GM23248 (cell line): ENCODE results near the gene TSPAN13. TPM values are rescaled to one million over a fixed set of nuclear protein-coding genes. Genes with fewer than 3 reads are reported as not detected.

ENCODE experiments used
- DNase-seq: peaks from one replicate; pipeline ENCODE4 v3.0.0-alpha.2; 2015
- H2AFZ ChIP-seq: fragments of 200-600 bp; sonication (generic); 2 replicates; pipeline ENCODE4 v1.6.1; 2016; ENCODE audit warnings: antibody characterized with exemption
- H3F3A ChIP-seq: fragments of 200-600 bp; sonication (generic); 2 replicates; pipeline ENCODE4 v1.6.1; 2016; ENCODE audit warnings: mild to moderate bottlenecking, antibody characterized with exemption, mixed run types; ENCODE audit not compliant: insufficient read depth
- H3K27ac ChIP-seq: fragments of 200-600 bp; sonication (generic); 2 replicates; pipeline ENCODE4 v1.5.1; 2016; ENCODE audit warnings: mild to moderate bottlenecking
- H3K27me3 ChIP-seq: fragments of 200-600 bp; sonication (generic); replicated peaks from 2 replicates; pipeline ENCODE4 v1.6.1; 2016; ENCODE audit warnings: mild to moderate bottlenecking; ENCODE audit not compliant: insufficient read depth
- H3K36me3 ChIP-seq: fragments of 200-600 bp; sonication (generic); 2 replicates; pipeline ENCODE4 v1.6.1; 2016; ENCODE audit warnings: low read depth, mild to moderate bottlenecking
- H3K4me1 ChIP-seq: fragments of 200-600 bp; sonication (generic); 2 replicates; pipeline ENCODE4 v1.6.1; 2016; ENCODE audit warnings: mild to moderate bottlenecking; ENCODE audit not compliant: insufficient read depth
- H3K4me2 ChIP-seq: fragments of 200-600 bp; sonication (generic); one replicate; pipeline ENCODE4 v1.6.1; 2016; ENCODE audit warnings: mild to moderate bottlenecking; ENCODE audit not compliant: unreplicated experiment
- H3K4me3 ChIP-seq: fragments of 200-600 bp; sonication (generic); 2 replicates; pipeline ENCODE4 v1.5.1; 2016; ENCODE audit warnings: mild to moderate bottlenecking
- H3K79me2 ChIP-seq: fragments of 200-600 bp; sonication (generic); 2 replicates; pipeline ENCODE4 v1.6.1; 2016; ENCODE audit warnings: mild to moderate bottlenecking; ENCODE audit not compliant: insufficient read depth
- H3K9ac ChIP-seq: fragments of 200-600 bp; sonication (generic); 2 replicates; pipeline ENCODE4 v1.6.1; 2016; ENCODE audit warnings: mild to moderate bottlenecking
- H3K9me2 ChIP-seq: fragments of 200-600 bp; sonication (generic); 2 replicates; pipeline ENCODE4 v1.6.1; 2016; ENCODE audit warnings: mixed run types, mild to moderate bottlenecking, moderate library complexity; ENCODE audit not compliant: insufficient read depth
- H3K9me3 ChIP-seq: fragments of 200-600 bp; sonication (generic); one replicate; pipeline ENCODE4 v1.6.1; 2017; ENCODE audit warnings: low read depth
- H4K20me1 ChIP-seq: fragments of 200-600 bp; sonication (generic); 2 replicates; pipeline ENCODE4 v1.6.0; 2016; ENCODE audit not compliant: insufficient read depth
- EZH2 ChIP-seq: fragments of 200-600 bp; sonication (generic); IDR thresholded peaks from 2 replicates; pipeline ENCODE4 v1.6.1; 2018; ENCODE audit warnings: antibody characterized with exemption, mild to moderate bottlenecking; ENCODE audit not compliant: insufficient read depth, poor library complexity, severe bottlenecking
- EZH2phosphoT487 ChIP-seq: fragments of 200-600 bp; sonication (generic); IDR thresholded peaks from 2 replicates; pipeline ENCODE4 v1.6.1; 2018; ENCODE audit warnings: antibody characterized with exemption, moderate library complexity, mild to moderate bottlenecking, low read depth; ENCODE audit not compliant: insufficient read depth
- WGBS, 2 experiments: methylation state at CpG; one replicate each; pipeline ENCODE4 v1.1.6; 2015 to 2017; ENCODE audit warnings: low lambda C conversion rate in 2 of 2, low coverage in 1 of 2; ENCODE audit errors: missing lambda C conversion rate in 2 of 2; 5-methylcytosine and 5-hydroxymethylcytosine counted together
- in situ Hi-C: fragments of 300-500 bp; cut with MboI; formaldehyde crosslinking; loops from 2 replicates; pipeline ENCODE4 v1.15.0; 2020
- polyA plus RNA-seq: library from polyadenylated mRNA; unstranded; fragments of >200 nt; fragmentation: Nextera tagmentation; extraction: Ambion mirVana; gene quantifications from 2 replicates; pipeline ENCODE4 v1.2.1, GENCODE V29; 2016
- total RNA-seq: library from RNA; depleted of rRNA; stranded (reverse); fragments of >200 nt; shearing (Covaris generic); gene quantifications from 2 replicates; pipeline ENCODE4 v1.2.3, GENCODE V29; 2014

The TSPAN13 gene
- total and polyA plus RNA-seq, 2 experiments from 2014 or later = 6.2 to 9.0 TPM

- Histone ChIP-seq H3K4me2 (no peak overlapping the region), H3K27me3 (no peaks in the 10 kb centered on the region), H4K20me1 (no peaks in the 10 kb centered on the region), H3K79me2 (no peaks in the 10 kb centered on the region), H3K9me3 (no peaks in the 10 kb centered on the region), H2AFZ (no peak overlapping the region), H3K36me3 (no peaks in the 10 kb centered on the region), H3K4me3 (no peak overlapping the region), H3K9me2 (no peaks in the 10 kb centered on the region), H3K27ac (no peak overlapping the region), H3K9ac (no peak overlapping the region), H3F3A (peaks cover 3% of the 10 kb centered on the region; the same call in 1 of the 2 replicates), H3K4me1 (no peaks in the 10 kb centered on the region)
- TF ChIP-seq EZH2 (no peak), EZH2phosphoT487 (no peak)
- in situ Hi-C loops = no loop called here
- 77 to 80% methylated on average over 3 of the region's 3 CpGs for WGBS, 2 experiments
- DNase-seq = no peak
Observed at GRCh38 chr7:16794986-16795385, 41.4 kb downstream of the TSPAN13 start.

- no peak overlapping the region for H3K27ac ChIP-seq
- no peaks in the 10 kb centered on the region for H3K9me2 ChIP-seq
- H3K4me1 ChIP-seq = no peaks in the 10 kb centered on the region
- H3K27me3 ChIP-seq = no peaks in the 10 kb centered on the region
- DNase-seq = no peak
- H3K36me3 ChIP-seq = no peaks in the 10 kb centered on the region
- no peak overlapping the region for H3K4me3 ChIP-seq
- no peaks in the 10 kb centered on the region for H3K9me3 ChIP-seq
- 50 to 56% methylated on average over 6 of the region's 6 CpGs for WGBS, 2 experiments
- TF ChIP-seq EZH2phosphoT487 (no peak), EZH2 (no peak)
- H3F3A ChIP-seq = peaks cover 3% of the 10 kb centered on the region; the same call in 1 of the 2 replicates
- H4K20me1 ChIP-seq = no peaks in the 10 kb centered on the region
- no peaks in the 10 kb centered on the region for H3K79me2 ChIP-seq
- no peak overlapping the region for H3K4me2 ChIP-seq
- no peak overlapping the region for H2AFZ ChIP-seq
- in situ Hi-C loops = no loop called here
- H3K9ac ChIP-seq = no peak overlapping the region
Observed at GRCh38 chr7:16795624-16796023, 42.1 kb downstream of the TSPAN13 start.

GRCh38 chr7:16801111-16801542, 47.6 kb downstream of the TSPAN13 start:
- H3K9me2 ChIP-seq = no peaks in the 10 kb centered on the region
- in situ Hi-C loops = no loop called here
- H4K20me1 ChIP-seq = no peaks in the 10 kb centered on the region
- no peaks in the 10 kb centered on the region for H3F3A ChIP-seq
- H3K36me3 ChIP-seq = no peaks in the 10 kb centered on the region
- H3K4me3 ChIP-seq = no peak overlapping the region
- no peak overlapping the region for H3K27ac ChIP-seq
- H3K79me2 ChIP-seq = no peaks in the 10 kb centered on the region
- DNase-seq = peak; percentile 84
- no peak overlapping the region for H2AFZ ChIP-seq
- no peaks in the 10 kb centered on the region for H3K4me1 ChIP-seq
- TF ChIP-seq EZH2 = no peak
- no peak for TF ChIP-seq EZH2phosphoT487
- no peaks in the 10 kb centered on the region for H3K9me3 ChIP-seq
- no peak overlapping the region for H3K4me2 ChIP-seq
- H3K9ac ChIP-seq = no peak overlapping the region
- no peaks in the 10 kb centered on the region for H3K27me3 ChIP-seq

GRCh38 chr7:16801579-16801978, 48.0 kb downstream of the TSPAN13 start:
- Histone ChIP-seq H3K27ac (no peak overlapping the region), H3K9me2 (no peaks in the 10 kb centered on the region), H4K20me1 (no peaks in the 10 kb centered on the region), H3K27me3 (no peaks in the 10 kb centered on the region), H3K4me2 (no peak overlapping the region), H3K79me2 (no peaks in the 10 kb centered on the region), H3K4me1 (no peaks in the 10 kb centered on the region), H3F3A (no peaks in the 10 kb centered on the region), H2AFZ (no peak overlapping the region), H3K9ac (no peak overlapping the region), H3K9me3 (no peaks in the 10 kb centered on the region), H3K36me3 (no peaks in the 10 kb centered on the region), H3K4me3 (no peak overlapping the region)
- no peak for DNase-seq
- 74 to 80% methylated on average over 4 of the region's 4 CpGs for WGBS, 2 experiments
- in situ Hi-C loops = no loop called here
- TF ChIP-seq EZH2phosphoT487 = no peak
- TF ChIP-seq EZH2 = no peak

GRCh38 chr7:16803125-16803524, 49.6 kb downstream of the TSPAN13 start:
- H3K4me1 ChIP-seq = no peaks in the 10 kb centered on the region
- H3F3A ChIP-seq = no peaks in the 10 kb centered on the region
- no peaks in the 10 kb centered on the region for H3K27me3 ChIP-seq
- WGBS, 2 experiments = 84 to 91% methylated on average over 4 of the region's 4 CpGs
- no peaks in the 10 kb centered on the region for H4K20me1 ChIP-seq
- H3K9ac ChIP-seq = no peak overlapping the region
- in situ Hi-C loops = no loop called here
- TF ChIP-seq EZH2 (no peak), EZH2phosphoT487 (no peak)
- DNase-seq = no peak
- no peaks in the 10 kb centered on the region for H3K36me3 ChIP-seq
- H3K27ac ChIP-seq = no peak overlapping the region
- H2AFZ ChIP-seq = no peak overlapping the region
- no peaks in the 10 kb centered on the region for H3K9me3 ChIP-seq
- no peaks in the 10 kb centered on the region for H3K79me2 ChIP-seq
- no peaks in the 10 kb centered on the region for H3K9me2 ChIP-seq
- no peak overlapping the region for H3K4me2 ChIP-seq
- H3K4me3 ChIP-seq = no peak overlapping the region
